Caco-2 (cell line): ENCODE measurements around the gene MAPRE2. TPM values are rescaled to one million over a fixed set of nuclear protein-coding genes. Genes with fewer than 3 reads are reported as not detected.

Source experiments
- BruUV-seq: library from RNA; stranded (reverse); fragments of 400-500 nt; replicated peaks from 2 replicates; lab custom pipeline; 2021; lab: Mats Ljungman, UMichigan
- CTCF ChIA-PET: fragments of 300-600 bp; sonication (Branson Sonifier 250); formaldehyde crosslinking; loops from one replicate; lab custom pipeline; 2022; ENCODE audit warnings: antibody characterized with exemption; lab: Charles Lee
- POLR2A ChIA-PET: fragments of 300-600 bp; sonication (Branson Sonifier 250); formaldehyde crosslinking; loops from one replicate; lab custom pipeline; 2022; ENCODE audit warnings: antibody characterized with exemption; lab: Charles Lee
- DNase-seq, 2 experiments: peaks; one replicate each; pipeline versions ENCODE4 v3.0.0 to v3.0.0-alpha.2; 2020 to 2022
- H3K27me3 ChIP-seq: replicated peaks from 2 replicates; pipeline ENCODE4 v1.6.0; 2011; ENCODE audit warnings: low read length; ENCODE audit not compliant: control insufficient read depth, insufficient read depth
- H3K36me3 ChIP-seq: 2 replicates; pipeline ENCODE4 v1.5.1; 2011; ENCODE audit warnings: low read length; ENCODE audit not compliant: control insufficient read depth, insufficient read depth
- H3K4me1 ChIP-seq: fragments of 250-450 bp; sonication (Bioruptor Pico); 2 replicates; pipeline ENCODE4 v1.5.1; 2020; ENCODE audit warnings: mild to moderate bottlenecking
- H3K4me3 ChIP-seq: 2 replicates; pipeline ENCODE4 v1.5.1; 2011; ENCODE audit warnings: low read depth, mild to moderate bottlenecking, control low read depth, low read length
- H3K9me3 ChIP-seq: fragments of 250-450 bp; sonication (Bioruptor Pico); 2 replicates; pipeline ENCODE4 v1.5.1; 2020; ENCODE audit warnings: mild to moderate bottlenecking, moderate library complexity
- H3K27ac Mint-ChIP-seq: one replicate; pipeline ENCODE4 v1.8.0; 2022; ENCODE audit warnings: mixed read lengths; ENCODE audit not compliant: unreplicated experiment
- H3K27me3 Mint-ChIP-seq: one replicate; pipeline ENCODE4 v1.8.0; 2022; ENCODE audit warnings: mixed read lengths; ENCODE audit not compliant: insufficient read depth, unreplicated experiment
- H3K36me3 Mint-ChIP-seq: one replicate; pipeline ENCODE4 v1.8.0; 2022; ENCODE audit warnings: mild to moderate bottlenecking, mixed read lengths; ENCODE audit not compliant: insufficient read depth, unreplicated experiment
- H3K4me1 Mint-ChIP-seq: one replicate; pipeline ENCODE4 v1.8.0; 2022; ENCODE audit warnings: low read depth, mixed read lengths; ENCODE audit not compliant: unreplicated experiment
- H3K4me3 Mint-ChIP-seq: one replicate; pipeline ENCODE4 v1.8.0; 2022; ENCODE audit warnings: mild to moderate bottlenecking, moderate library complexity, mixed read lengths; ENCODE audit not compliant: unreplicated experiment
- H3K9me3 Mint-ChIP-seq: one replicate; pipeline ENCODE4 v1.8.0; 2022; ENCODE audit warnings: mixed read lengths; ENCODE audit not compliant: unreplicated experiment
- CTCF ChIP-seq, 2 experiments: fragments of 200-600 bp in 1 of 2; IDR thresholded peaks; 1 replicate in 1 of 2; 2 replicates in 1 of 2; pipeline versions ENCODE4 v1.5.1 to v1.8.0; 2011 to 2022; ENCODE audit warnings: antibody characterized with exemption in 1 of 2, control low read depth in 1 of 2, inconsistent platforms in 1 of 2, low read depth in 1 of 2, low read length in 1 of 2, mild to moderate bottlenecking in 1 of 2, moderate library complexity in 1 of 2; ENCODE audit not compliant: insufficient read depth in 1 of 2, severe bottlenecking in 1 of 2, unreplicated experiment in 1 of 2
- intact Hi-C: fragments of 100-400 bp; cut with micrococcal nuclease; formaldehyde crosslinking; loops from one replicate; pipeline ENCODE4 v1.10.0; 2022; ENCODE audit not compliant: unreplicated experiment
- total RNA-seq: library from RNA; stranded (reverse); gene quantifications from 2 replicates; pipeline ENCODE4 v1.2.3, GENCODE V29; 2022

The MAPRE2 gene
- total RNA-seq, 1 experiment from 2014 or later = 9.3 TPM

GRCh38 chr18:35163014-35163539 is 121.9 kb downstream of the MAPRE2 start:
- POLR2A ChIA-PET = no interaction called here
- no peaks in the 10 kb centered on the region for H3K4me1 Mint-ChIP-seq
- H3K9me3 Mint-ChIP-seq = no peaks in the 10 kb centered on the region
- no peak overlapping the region for H3K4me3 Mint-ChIP-seq
- BruUV-seq = no TSS peak
- Histone ChIP-seq H3K4me3 (no peak overlapping the region), H3K36me3 (no peaks in the 10 kb centered on the region), H3K9me3 (no peaks in the 10 kb centered on the region), H3K4me1 (no peaks in the 10 kb centered on the region), H3K27me3 (no peaks in the 10 kb centered on the region)
- intact Hi-C loops = no loop called here
- CTCF ChIA-PET = no interaction called here
- no peak for TF ChIP-seq CTCF (IDR thresholded peaks at IDR 0.05; ENCODE audit: insufficient read depth in 1 of 2, low read depth in 1 of 2, low read length in 1 of 2, severe bottlenecking in 1 of 2, unreplicated experiment in 1 of 2)
- H3K27ac Mint-ChIP-seq = no peak overlapping the region
- H3K27me3 Mint-ChIP-seq = no peaks in the 10 kb centered on the region
- no peak for DNase-seq
- no peaks in the 10 kb centered on the region for H3K36me3 Mint-ChIP-seq

- no peaks in the 10 kb centered on the region for H3K4me1 Mint-ChIP-seq
- BruUV-seq = no TSS peak
- no peaks in the 10 kb centered on the region for H3K9me3 ChIP-seq
- no peak overlapping the region for H3K4me3 ChIP-seq
- H3K9me3 Mint-ChIP-seq = no peaks in the 10 kb centered on the region
- no peaks in the 10 kb centered on the region for H3K36me3 Mint-ChIP-seq
- H3K36me3 ChIP-seq = no peaks in the 10 kb centered on the region
- intact Hi-C loops = no loop called here
- ChIA-PET CTCF (no interaction called here), POLR2A (no interaction called here)
- H3K27me3 Mint-ChIP-seq = no peaks in the 10 kb centered on the region
- H3K4me3 Mint-ChIP-seq = no peak overlapping the region
- TF ChIP-seq CTCF (IDR thresholded peaks at IDR 0.05; ENCODE audit: insufficient read depth in 1 of 2, low read depth in 1 of 2, low read length in 1 of 2, severe bottlenecking in 1 of 2, unreplicated experiment in 1 of 2) = no peak
- no peaks in the 10 kb centered on the region for H3K27me3 ChIP-seq
- no peak for DNase-seq
- no peaks in the 10 kb centered on the region for H3K4me1 ChIP-seq
- H3K27ac Mint-ChIP-seq = no peak overlapping the region
Measured at GRCh38 chr18:35163721-35164120, 122.5 kb downstream of the MAPRE2 start.

- POLR2A ChIA-PET = no interaction called here
- Histone ChIP-seq H3K9me3 (no peaks in the 10 kb centered on the region), H3K4me1 (no peaks in the 10 kb centered on the region), H3K4me3 (no peak overlapping the region), H3K36me3 (no peaks in the 10 kb centered on the region), H3K27me3 (no peaks in the 10 kb centered on the region)
- Mint-ChIP-seq H3K4me3 (no peak overlapping the region), H3K9me3 (no peaks in the 10 kb centered on the region), H3K27ac (no peak overlapping the region), H3K36me3 (no peaks in the 10 kb centered on the region), H3K4me1 (no peaks in the 10 kb centered on the region), H3K27me3 (no peaks in the 10 kb centered on the region)
- DNase-seq = no peak
- intact Hi-C loops = no loop called here
- CTCF ChIA-PET = no interaction called here
- no TSS peak for BruUV-seq
- TF ChIP-seq CTCF (IDR thresholded peaks at IDR 0.05; ENCODE audit: insufficient read depth in 1 of 2, low read depth in 1 of 2, low read length in 1 of 2, severe bottlenecking in 1 of 2, unreplicated experiment in 1 of 2) = no peak
Measured at GRCh38 chr18:35164133-35164532, 122.9 kb downstream of the MAPRE2 start.
